K562 (cell line): ENCODE results near the gene SP140L. TPM values are rescaled to one million over a fixed set of nuclear protein-coding genes. Genes with fewer than 3 reads are reported as not detected.

ENCODE experiments used
- ATAC-seq: fragments of 200-7000 bp; cut with Tn5 transposase; 3 replicates; pipeline ENCODE4 v1.9.1; 2020; ENCODE audit warnings: moderate library complexity
- BruUV-seq: library from RNA; stranded (reverse); fragments of 400-500 nt; replicated peaks from 2 replicates; lab custom pipeline; 2021; lab: Mats Ljungman, UMichigan
- CTCF ChIA-PET: fragments of 300-600 bp; formaldehyde crosslinking; extraction: SDS; loops from one replicate; lab custom pipeline; 2021; ENCODE audit warnings: low intra/inter-chr PET ratio; lab: Yijun Ruan, JAX
- POLR2A ChIA-PET: fragments of 300-600, 350-650 bp; sonication (Branson Sonifier 250); formaldehyde crosslinking; extraction: SDS; loops from one replicate; lab custom pipeline; 2021; ENCODE audit warnings: antibody characterized with exemption, inconsistent platforms; lab: Yijun Ruan, JAX
- DNase-seq, 4 experiments: peaks; one replicate each; pipeline versions ENCODE4 v3.0.0 to v3.0.0-alpha.2; 2011 to 2018; ENCODE audit warnings: low spot score in 3 of 4, mixed read lengths in 3 of 4; ENCODE audit errors: extremely low read depth in 1 of 4
- FAIRE-seq: peaks from 2 replicates; lab custom pipeline; 2011; peaks lifted over from hg19 to GRCh38; lab: Jason Lieb, UNC
- H2AFZ ChIP-seq: 2 replicates; pipeline ENCODE4 v1.6.0; 2011; ENCODE audit warnings: low read depth, low read length, control low read depth, inconsistent platforms
- H3K27ac ChIP-seq: fragments of 200-600 bp; 3 replicates; pipeline ENCODE4 v1.8.0; 2011; ENCODE audit warnings: low read depth, mild to moderate bottlenecking, control low read depth, inconsistent platforms, low read length, moderate library complexity, mixed read lengths; ENCODE audit errors: extremely low read depth
- H3K27me3 ChIP-seq, 2 experiments: fragments of 300-600 bp in 1 of 2; 2 replicates in 1 of 2; 3 replicates in 1 of 2; pipeline versions ENCODE4 v1.6.0 to v1.8.0; 2011; ENCODE audit warnings: inconsistent platforms in 2 of 2, low read length in 2 of 2, mild to moderate bottlenecking in 1 of 2, mixed read lengths in 1 of 2, moderate library complexity in 1 of 2; ENCODE audit not compliant: control insufficient read depth in 2 of 2, insufficient read depth in 2 of 2
- H3K36me3 ChIP-seq: fragments of 300-600 bp; 3 replicates; pipeline ENCODE4 v1.8.0; 2011; ENCODE audit warnings: mild to moderate bottlenecking, low read length, inconsistent platforms; ENCODE audit not compliant: control insufficient read depth, insufficient read depth
- H3K4me1 ChIP-seq, 2 experiments: fragments of 200-600 bp in 1 of 2; replicated peaks in 1 of 2; 2 replicates in 1 of 2; 3 replicates in 1 of 2; pipeline versions ENCODE4 v1.5.1 to v1.8.0; 2011; ENCODE audit warnings: inconsistent platforms in 2 of 2, low read length in 2 of 2, mild to moderate bottlenecking in 1 of 2, mixed read lengths in 1 of 2, moderate library complexity in 1 of 2; ENCODE audit not compliant: control insufficient read depth in 2 of 2, insufficient read depth in 2 of 2
- H3K4me2 ChIP-seq: 2 replicates; pipeline ENCODE4 v1.6.1; 2011; ENCODE audit warnings: low read length, control low read depth, inconsistent platforms, mixed read lengths; ENCODE audit not compliant: insufficient read depth
- H3K4me3 ChIP-seq: fragments of 200-600 bp; sonication (generic), shearing (Covaris generic); 2 replicates; pipeline ENCODE4 v1.5.1; 2016; ENCODE audit warnings: control low read depth, inconsistent platforms
- H3K79me2 ChIP-seq: fragments of 200-600 bp; 3 replicates; pipeline ENCODE4 v1.8.0; 2011; ENCODE audit warnings: low read length, inconsistent platforms; ENCODE audit not compliant: control insufficient read depth, insufficient read depth
- H3K9ac ChIP-seq, 2 experiments: 2 replicates each; pipeline versions ENCODE4 v1.6.0 to v1.6.1; 2011; ENCODE audit warnings: low read depth in 2 of 2, low read length in 2 of 2, control low read depth in 1 of 2, inconsistent platforms in 1 of 2, mild to moderate bottlenecking in 1 of 2, mixed read lengths in 1 of 2; ENCODE audit not compliant: insufficient read depth in 1 of 2
- H3K9me1 ChIP-seq: one replicate; pipeline ENCODE4 v1.6.0; 2011; ENCODE audit warnings: inconsistent platforms, mild to moderate bottlenecking, low read length, moderate library complexity; ENCODE audit not compliant: control insufficient read depth, insufficient read depth
- H3K9me3 ChIP-seq: replicated peaks from 2 replicates; pipeline ENCODE4 v1.5.1; 2011; ENCODE audit warnings: low read depth, low read length, inconsistent platforms; ENCODE audit not compliant: control insufficient read depth, insufficient read depth
- H4K20me1 ChIP-seq: replicated peaks from 2 replicates; pipeline ENCODE4 v1.6.1; 2011; ENCODE audit warnings: low read length, inconsistent platforms, mixed read lengths; ENCODE audit not compliant: control insufficient read depth, insufficient read depth
- E2F3 ChIP-seq: fragments of 250-450 bp; sonication (Bioruptor Pico); IDR thresholded peaks from 2 replicates; pipeline ENCODE4 v1.4.0; 2020; ENCODE audit warnings: mild to moderate bottlenecking
- GABPA ChIP-seq: fragments of 200-800 bp; sonication (Bioruptor generic); conservative IDR thresholded peaks from 2 replicates; pipeline ENCODE4 v1.6.1; 2016; ENCODE audit warnings: low read depth, missing genetic modification characterization, missing compliant biosample characterization
- JUNB ChIP-seq: fragments of 450-650 bp; formaldehyde crosslinking; conservative IDR thresholded peaks from 2 replicates; pipeline ENCODE4 v1.4.0; 2020; ENCODE audit warnings: mild to moderate bottlenecking
- KAT2B ChIP-seq: IDR thresholded peaks from one replicate; pipeline ENCODE4 v1.6.1; 2012; ENCODE audit warnings: low read depth, mild to moderate bottlenecking, control low read depth, inconsistent platforms, low read length, moderate library complexity
- MEIS2 ChIP-seq: fragments of 450-650 bp; IDR thresholded peaks from 2 replicates; pipeline ENCODE4 v1.6.1; 2014; ENCODE audit warnings: mild to moderate bottlenecking; ENCODE audit not compliant: partially characterized antibody
- MTA3 ChIP-seq: fragments of 450-650 bp; formaldehyde crosslinking; IDR thresholded peaks from 2 replicates; pipeline ENCODE4 v1.6.1; 2017; ENCODE audit warnings: mild to moderate bottlenecking, borderline replicate concordance
- NFE2L1 ChIP-seq: fragments of 450-650 bp; IDR thresholded peaks from 2 replicates; pipeline ENCODE4 v1.6.1; 2016; ENCODE audit warnings: missing genetic modification characterization, low read depth, mild to moderate bottlenecking, missing compliant biosample characterization, moderate library complexity, borderline replicate concordance
- PHF20 ChIP-seq: fragments of 450-650 bp; IDR thresholded peaks from 2 replicates; pipeline ENCODE4 v1.6.1; 2018; ENCODE audit not compliant: partially characterized antibody
- SMARCC2 ChIP-seq: fragments of 450-650 bp; IDR thresholded peaks from 2 replicates; pipeline ENCODE4 v1.6.1; 2017; ENCODE audit warnings: antibody characterized with exemption, moderate library complexity, mild to moderate bottlenecking, low read depth
- ZNF551 ChIP-seq: fragments of 250-450 bp; sonication (Bioruptor Pico); IDR thresholded peaks from 2 replicates; pipeline ENCODE4 v1.5.0; 2021; ENCODE audit warnings: mild to moderate bottlenecking, moderate library complexity
- ZNF780A ChIP-seq: fragments of 250-450 bp; sonication (Bioruptor Pico); IDR thresholded peaks from 2 replicates; pipeline ENCODE4 v1.5.0; 2021; ENCODE audit warnings: mild to moderate bottlenecking
- ZSCAN32 ChIP-seq: fragments of 450-650 bp; formaldehyde crosslinking; IDR thresholded peaks from 2 replicates; pipeline ENCODE4 v1.4.0; 2020; ENCODE audit warnings: mild to moderate bottlenecking, moderate library complexity
- WGBS: fragments of 100-300 bp; shearing (Covaris generic); methylation state at CpG from one replicate; pipeline ENCODE4 v1.1.6; 2016; ENCODE audit warnings: low coverage, mixed read lengths; ENCODE audit not compliant: insufficient coverage; ENCODE audit errors: missing lambda C conversion rate; 5-methylcytosine and 5-hydroxymethylcytosine counted together
- in situ Hi-C: fragments of 300-500 bp; cut with MboI; formaldehyde crosslinking; loops from 4 replicates; pipeline ENCODE4 v1.15.0; 2018; ENCODE audit warnings: inconsistent platforms, mixed read lengths
- intact Hi-C: fragments of 100-400 bp; cut with micrococcal nuclease; formaldehyde crosslinking; loops from 2 replicates; pipeline ENCODE4 v1.14.2; 2022
- polyA plus RNA-seq, 8 experiments: library from polyadenylated mRNA; depleted of rRNA in 4 of 8; stranded (reverse) in 5 of 8; unstranded in 3 of 8; fragments of >200 nt; fragmentation: Nextera tagmentation in 2 of 8; fragmentation: Illumina TruSeq in 1 of 8; extraction: Ambion mirVana in 2 of 8; extraction: Trizol in 1 of 8; gene quantifications; 2 replicates each; pipeline versions ENCODE4 v1.2.1 to v1.2.3, GENCODE V29; 2011 to 2014; ENCODE audit warnings: inconsistent platforms in 1 of 8, missing spikeins in 1 of 8
- total RNA-seq, 7 experiments: library from RNA; depleted of rRNA in 6 of 7; stranded (reverse); fragments of >200 nt in 6 of 7; fragmentation: Illumina TruSeq in 2 of 7; extraction: Trizol in 2 of 7; gene quantifications; 2 replicates each; pipeline versions ENCODE4 v1.2.1 to v1.2.3, GENCODE V29; 2011 to 2021; ENCODE audit warnings: low replicate concordance in 1 of 7
- TF ChIP-seq, protein P1 (sequence below): fragments of 200-800 bp; sonication (Bioruptor generic); IDR thresholded peaks from 2 replicates; pipeline ENCODE4 v1.6.1; 2017; ENCODE audit warnings: missing genetic modification characterization, missing compliant biosample characterization
- TF ChIP-seq, protein P2 (sequence below): fragments of 450-650 bp; IDR thresholded peaks from 2 replicates; pipeline ENCODE4 v1.6.1; 2014; ENCODE audit warnings: low read depth, mild to moderate bottlenecking, moderate library complexity, borderline replicate concordance
- TF ChIP-seq, protein P3 (sequence below): fragments of 200-800 bp; sonication (Bioruptor generic); IDR thresholded peaks from 2 replicates; pipeline ENCODE4 v1.6.1; 2016; ENCODE audit warnings: missing genetic modification characterization, missing compliant biosample characterization

Gene SP140L
- total and polyA plus RNA-seq, 9 of the 15 experiments (the other 6 are each of a cell fraction or from before 2014, with no cell fraction given) = 4.0 to 15.5 (median 11.3) TPM

DNA sequence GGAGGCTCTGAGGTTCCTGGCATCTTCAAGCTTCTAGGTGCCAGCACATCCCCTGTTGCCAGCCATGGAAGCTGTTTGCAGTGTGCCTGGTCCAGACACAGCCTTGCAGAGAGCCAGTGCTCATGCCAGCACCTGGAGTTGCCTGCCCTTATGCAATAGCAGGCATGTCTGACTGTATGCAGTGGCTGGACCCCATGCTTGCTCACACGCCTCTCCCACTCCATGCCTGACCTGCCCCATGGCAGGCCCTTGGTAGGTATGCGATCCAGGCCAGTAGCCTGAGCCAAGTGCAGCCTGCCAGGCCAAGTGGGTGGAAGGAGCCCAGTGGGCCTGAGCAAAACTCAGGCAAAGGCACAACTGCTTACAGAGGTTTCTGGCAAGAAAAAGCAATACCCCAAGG lies 19.5 kb upstream of the SP140L start:
- no TSS peak for BruUV-seq
- in situ Hi-C loops = no loop called here
- Histone ChIP-seq H3K4me2 (no peak overlapping the region), H3K4me3 (no peak overlapping the region), H3K9me1 (no peaks in the 10 kb centered on the region), H3K36me3 (no peaks in the 10 kb centered on the region), H3K4me1 (peaks cover 0 to 8% of the 10 kb centered on the region in 2 experiments; a peak in 2 of 5 replicates), H3K27me3 (peaks cover 0 to 14% of the 10 kb centered on the region in 2 experiments; a peak in 1 of 5 replicates), H3K27ac (no peak overlapping the region), H3K9ac (no peak overlapping the region), H2AFZ (no peak overlapping the region), H3K79me2 (no peaks in the 10 kb centered on the region), H3K9me3 (no peaks in the 10 kb centered on the region), H4K20me1 (no peaks in the 10 kb centered on the region)
- DNase-seq = no peak
- FAIRE-seq = no peak
- ChIA-PET POLR2A (no interaction called here), CTCF (no interaction called here)
- 18% methylated on average over 2 of the region's 2 CpGs for WGBS
- ATAC-seq = no peak
- intact Hi-C loops = no loop called here
- TF ChIP-seq, protein P1, sequence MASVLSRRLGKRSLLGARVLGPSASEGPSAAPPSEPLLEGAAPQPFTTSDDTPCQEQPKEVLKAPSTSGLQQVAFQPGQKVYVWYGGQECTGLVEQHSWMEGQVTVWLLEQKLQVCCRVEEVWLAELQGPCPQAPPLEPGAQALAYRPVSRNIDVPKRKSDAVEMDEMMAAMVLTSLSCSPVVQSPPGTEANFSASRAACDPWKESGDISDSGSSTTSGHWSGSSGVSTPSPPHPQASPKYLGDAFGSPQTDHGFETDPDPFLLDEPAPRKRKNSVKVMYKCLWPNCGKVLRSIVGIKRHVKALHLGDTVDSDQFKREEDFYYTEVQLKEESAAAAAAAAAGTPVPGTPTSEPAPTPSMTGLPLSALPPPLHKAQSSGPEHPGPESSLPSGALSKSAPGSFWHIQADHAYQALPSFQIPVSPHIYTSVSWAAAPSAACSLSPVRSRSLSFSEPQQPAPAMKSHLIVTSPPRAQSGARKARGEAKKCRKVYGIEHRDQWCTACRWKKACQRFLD = no peak
- TF ChIP-seq ZNF551 (CRISPR knock-in tag) = no peak
- TF ChIP-seq KAT2B = no peak
- no peak for TF ChIP-seq GABPA (tag)
- no peak for TF ChIP-seq NFE2L1
- no peak for TF ChIP-seq E2F3 (CRISPR knock-in tag)
- no peak for TF ChIP-seq ZSCAN32
- TF ChIP-seq SMARCC2 = no peak
- TF ChIP-seq, protein P2, sequence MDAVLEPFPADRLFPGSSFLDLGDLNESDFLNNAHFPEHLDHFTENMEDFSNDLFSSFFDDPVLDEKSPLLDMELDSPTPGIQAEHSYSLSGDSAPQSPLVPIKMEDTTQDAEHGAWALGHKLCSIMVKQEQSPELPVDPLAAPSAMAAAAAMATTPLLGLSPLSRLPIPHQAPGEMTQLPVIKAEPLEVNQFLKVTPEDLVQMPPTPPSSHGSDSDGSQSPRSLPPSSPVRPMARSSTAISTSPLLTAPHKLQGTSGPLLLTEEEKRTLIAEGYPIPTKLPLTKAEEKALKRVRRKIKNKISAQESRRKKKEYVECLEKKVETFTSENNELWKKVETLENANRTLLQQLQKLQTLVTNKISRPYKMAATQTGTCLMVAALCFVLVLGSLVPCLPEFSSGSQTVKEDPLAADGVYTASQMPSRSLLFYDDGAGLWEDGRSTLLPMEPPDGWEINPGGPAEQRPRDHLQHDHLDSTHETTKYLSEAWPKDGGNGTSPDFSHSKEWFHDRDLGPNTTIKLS = no peak
- no peak for TF ChIP-seq ZNF780A (CRISPR knock-in tag)
- no peak for TF ChIP-seq JUNB (CRISPR knock-in tag)
- no peak for TF ChIP-seq MTA3
- TF ChIP-seq, protein P3, sequence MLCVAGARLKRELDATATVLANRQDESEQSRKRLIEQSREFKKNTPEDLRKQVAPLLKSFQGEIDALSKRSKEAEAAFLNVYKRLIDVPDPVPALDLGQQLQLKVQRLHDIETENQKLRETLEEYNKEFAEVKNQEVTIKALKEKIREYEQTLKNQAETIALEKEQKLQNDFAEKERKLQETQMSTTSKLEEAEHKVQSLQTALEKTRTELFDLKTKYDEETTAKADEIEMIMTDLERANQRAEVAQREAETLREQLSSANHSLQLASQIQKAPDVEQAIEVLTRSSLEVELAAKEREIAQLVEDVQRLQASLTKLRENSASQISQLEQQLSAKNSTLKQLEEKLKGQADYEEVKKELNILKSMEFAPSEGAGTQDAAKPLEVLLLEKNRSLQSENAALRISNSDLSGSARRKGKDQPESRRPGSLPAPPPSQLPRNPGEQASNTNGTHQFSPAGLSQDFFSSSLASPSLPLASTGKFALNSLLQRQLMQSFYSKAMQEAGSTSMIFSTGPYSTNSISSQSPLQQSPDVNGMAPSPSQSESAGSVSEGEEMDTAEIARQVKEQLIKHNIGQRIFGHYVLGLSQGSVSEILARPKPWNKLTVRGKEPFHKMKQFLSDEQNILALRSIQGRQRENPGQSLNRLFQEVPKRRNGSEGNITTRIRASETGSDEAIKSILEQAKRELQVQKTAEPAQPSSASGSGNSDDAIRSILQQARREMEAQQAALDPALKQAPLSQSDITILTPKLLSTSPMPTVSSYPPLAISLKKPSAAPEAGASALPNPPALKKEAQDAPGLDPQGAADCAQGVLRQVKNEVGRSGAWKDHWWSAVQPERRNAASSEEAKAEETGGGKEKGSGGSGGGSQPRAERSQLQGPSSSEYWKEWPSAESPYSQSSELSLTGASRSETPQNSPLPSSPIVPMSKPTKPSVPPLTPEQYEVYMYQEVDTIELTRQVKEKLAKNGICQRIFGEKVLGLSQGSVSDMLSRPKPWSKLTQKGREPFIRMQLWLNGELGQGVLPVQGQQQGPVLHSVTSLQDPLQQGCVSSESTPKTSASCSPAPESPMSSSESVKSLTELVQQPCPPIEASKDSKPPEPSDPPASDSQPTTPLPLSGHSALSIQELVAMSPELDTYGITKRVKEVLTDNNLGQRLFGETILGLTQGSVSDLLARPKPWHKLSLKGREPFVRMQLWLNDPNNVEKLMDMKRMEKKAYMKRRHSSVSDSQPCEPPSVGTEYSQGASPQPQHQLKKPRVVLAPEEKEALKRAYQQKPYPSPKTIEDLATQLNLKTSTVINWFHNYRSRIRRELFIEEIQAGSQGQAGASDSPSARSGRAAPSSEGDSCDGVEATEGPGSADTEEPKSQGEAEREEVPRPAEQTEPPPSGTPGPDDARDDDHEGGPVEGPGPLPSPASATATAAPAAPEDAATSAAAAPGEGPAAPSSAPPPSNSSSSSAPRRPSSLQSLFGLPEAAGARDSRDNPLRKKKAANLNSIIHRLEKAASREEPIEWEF (CRISPR knock-in tag) = no peak
- TF ChIP-seq MEIS2 = no peak
- no peak for TF ChIP-seq PHF20
